Hematopoietic multipotent progenitor cell treated with erythropoietin and hydrocortisone succinate and interleukin-3 and kit ligand, for 4 days (in vitro differentiated cells): Measurements from ENCODE around the gene FREM3.
A peak's percentile ranks its signal among the peaks of the same experiment; 100 is the strongest.
"Not testable (repeated sequence)": the region's sequence is repeated elsewhere in the genome, so short reads cannot be mapped to it uniquely, and the experiment has no call there.

Source experiments
- DNase-seq: peaks from one replicate; pipeline ENCODE4 v3.0.0-alpha.2; 2015

FREM3 gene

DNA sequence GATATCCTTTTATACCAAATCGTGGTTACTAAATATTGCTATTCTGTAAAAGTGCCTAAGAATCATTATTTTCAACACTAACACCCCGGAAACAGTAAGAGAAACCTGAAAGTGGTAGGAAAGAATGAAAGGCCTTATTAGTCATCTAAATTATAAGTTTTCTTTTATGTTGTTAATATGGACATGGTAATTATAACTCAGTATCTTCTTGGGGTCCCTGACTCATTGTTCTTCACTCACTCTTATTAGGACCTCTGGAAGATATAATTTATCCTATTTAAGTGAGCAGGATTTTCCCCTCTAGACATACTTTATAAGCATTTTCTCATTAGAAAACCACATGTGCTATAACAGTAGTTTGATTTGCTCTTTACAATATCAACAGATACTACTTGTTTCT lies 136.0 kb downstream of the FREM3 start:
- no peak for DNase-seq

DNA sequence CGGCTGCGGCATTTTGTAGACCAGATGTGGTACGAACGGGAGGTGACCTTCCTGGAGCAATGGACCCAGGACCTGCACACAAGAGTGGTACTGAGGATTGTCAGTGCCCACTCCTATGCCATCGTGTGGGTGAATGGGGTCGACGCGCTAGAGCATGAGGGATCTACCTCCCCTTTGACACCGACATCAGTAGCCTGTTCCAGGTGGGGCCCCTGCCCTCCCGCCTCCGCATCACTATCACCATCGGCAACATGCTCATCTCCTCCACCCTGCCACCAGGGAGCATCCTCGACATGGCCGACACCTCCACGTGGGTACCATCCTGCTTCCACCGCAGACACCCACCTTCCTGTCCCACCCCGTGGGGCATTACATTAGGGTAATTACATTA lies 140.7 kb downstream of the FREM3 start:
- peak; percentile 25 for DNase-seq

DNA sequence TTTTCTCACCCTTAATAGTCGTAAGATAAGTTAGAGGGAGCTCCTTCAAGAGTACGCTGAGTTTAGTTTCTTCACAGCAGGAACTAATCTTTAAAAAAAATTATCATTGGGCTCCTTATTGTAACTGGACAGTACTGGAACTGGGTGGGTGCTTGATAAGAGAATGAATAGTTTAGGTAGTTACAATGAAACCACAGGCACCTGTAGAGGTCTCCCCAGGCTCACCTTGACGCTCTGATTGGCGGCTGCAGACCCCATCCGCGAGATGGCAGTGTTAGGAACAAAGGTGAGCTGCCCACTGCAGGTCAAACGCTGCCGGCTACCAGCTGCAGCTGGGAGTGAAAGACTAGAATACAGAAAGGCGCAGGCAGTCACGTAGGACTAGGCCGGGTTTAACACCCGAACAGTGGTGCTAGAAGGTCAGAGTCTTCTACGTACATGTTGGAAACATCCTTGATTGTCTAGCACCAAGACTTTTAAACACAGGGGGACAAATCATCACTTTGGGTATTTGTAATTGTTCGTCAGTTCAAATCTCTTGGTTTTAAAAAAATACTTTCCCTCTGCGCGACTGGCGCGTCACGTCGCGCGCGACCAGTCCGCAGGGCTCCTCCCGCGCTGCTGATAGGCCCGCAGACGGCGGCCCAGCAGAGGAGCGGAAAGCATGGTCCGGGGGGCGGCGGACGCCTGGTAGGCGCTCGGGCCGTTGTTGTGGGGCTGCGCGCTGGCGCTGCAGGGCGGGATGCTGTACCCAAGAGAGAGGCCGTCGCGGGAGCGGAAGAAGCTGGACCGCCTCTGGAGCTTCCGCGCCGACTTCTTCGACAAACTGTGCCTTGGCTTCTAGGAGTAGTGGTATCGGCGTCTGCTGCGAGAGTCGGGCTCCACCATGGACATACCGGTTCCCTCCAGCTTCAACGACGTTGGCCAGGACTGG lies 141.4 kb downstream of the FREM3 start:
- peak; percentile 89 for DNase-seq

DNA sequence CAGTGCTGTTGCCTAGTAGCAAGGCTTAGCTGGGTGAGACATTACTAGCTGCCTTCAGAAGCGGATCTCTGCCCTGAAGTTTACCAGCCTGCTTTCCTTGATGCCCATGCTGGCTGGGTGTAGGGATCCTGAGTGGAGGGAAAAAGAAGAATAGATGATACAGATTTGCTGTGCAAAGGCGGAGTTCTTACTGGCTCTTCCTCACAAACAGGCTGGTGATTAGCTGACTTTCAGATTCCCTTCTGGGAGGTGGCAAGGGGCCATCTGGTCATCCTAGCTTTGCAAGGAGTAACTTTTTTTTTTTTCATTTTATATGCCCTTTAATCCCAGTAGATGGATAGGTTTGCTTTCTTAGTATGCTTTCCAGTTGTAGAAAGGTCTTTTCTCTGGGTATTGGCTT lies 142.2 kb downstream of the FREM3 start:
- peak; percentile 28 for DNase-seq

DNA sequence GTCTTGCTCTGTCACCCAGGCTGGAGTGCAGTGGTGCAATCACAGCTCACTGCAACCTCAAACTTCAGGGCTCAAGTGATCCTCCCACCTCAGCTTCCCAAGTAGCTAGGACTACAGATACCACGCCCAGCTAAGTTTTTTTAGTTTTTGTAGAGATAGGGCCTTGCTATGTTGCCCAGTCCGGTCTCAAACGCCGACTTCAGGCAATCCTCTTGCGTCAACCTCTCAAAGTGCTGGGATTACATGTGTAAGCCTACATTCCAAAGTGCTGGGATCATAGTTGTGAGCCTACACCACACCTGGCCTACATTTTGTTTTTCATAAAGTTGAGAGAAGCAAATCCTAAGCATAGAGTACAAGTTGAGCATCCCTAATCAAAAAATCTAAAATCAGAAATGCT lies 144.8 kb downstream of the FREM3 start:
- no peak for DNase-seq

DNA sequence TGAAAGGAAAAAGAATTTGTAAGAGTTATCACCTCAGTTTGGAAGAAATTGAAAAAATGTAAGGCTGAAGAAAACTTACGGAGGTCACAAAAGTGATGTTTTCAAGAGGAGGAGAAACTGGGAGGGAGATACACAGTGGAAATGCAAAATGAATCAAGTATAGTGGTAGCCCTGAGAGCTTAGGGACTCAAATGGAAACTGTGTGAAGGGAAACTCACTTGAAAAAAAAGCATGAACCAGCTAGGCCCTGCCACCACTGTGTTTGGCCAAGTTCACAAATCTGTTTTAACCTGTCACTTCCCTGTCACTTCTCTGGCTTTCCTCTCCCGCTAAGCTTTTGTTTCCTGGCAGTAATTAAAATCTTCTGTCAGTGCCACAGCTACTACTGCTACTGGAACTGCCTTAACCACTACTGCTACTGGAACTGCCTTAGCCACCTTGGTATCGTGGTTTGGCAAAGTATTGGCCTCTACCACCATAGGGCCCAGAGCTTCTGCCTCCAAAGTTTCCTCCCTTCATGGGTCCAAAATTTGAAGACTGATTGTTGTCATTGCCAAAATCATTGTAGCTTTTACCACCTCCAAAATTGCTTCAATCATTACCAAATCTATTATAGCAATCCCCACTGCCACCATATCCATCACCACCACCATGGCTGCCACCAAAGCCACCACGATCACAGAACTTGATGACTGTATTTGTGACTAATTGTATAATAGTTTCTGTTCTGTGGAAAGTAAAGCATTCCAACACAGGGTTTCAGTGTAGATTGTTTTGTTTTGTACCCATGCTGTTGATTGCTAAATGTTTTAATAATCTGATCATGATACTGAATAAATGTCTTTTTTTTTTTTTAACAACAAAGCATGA lies 145.5 kb downstream of the FREM3 start:
- DNase-seq = no peak

DNA sequence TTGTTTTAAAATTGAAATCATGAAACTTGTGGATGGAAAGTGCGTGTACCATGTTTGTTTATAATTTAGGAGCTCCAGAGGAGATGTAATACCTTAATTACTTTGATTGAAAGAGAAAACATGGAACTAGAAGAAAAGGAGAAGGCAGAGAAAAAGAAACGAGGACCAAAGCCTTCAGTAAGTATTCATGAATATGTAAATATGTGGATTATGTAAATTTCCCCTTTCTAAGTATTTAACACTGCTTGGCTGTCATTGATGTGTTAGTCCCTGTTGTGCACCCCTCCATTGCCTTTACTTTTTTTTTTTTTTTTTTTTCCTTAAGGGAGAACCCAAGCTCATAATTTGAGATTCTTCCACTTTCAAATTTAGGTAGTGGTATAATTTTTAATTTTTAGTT lies 150.5 kb downstream of the FREM3 start:
- no peak for DNase-seq

DNA sequence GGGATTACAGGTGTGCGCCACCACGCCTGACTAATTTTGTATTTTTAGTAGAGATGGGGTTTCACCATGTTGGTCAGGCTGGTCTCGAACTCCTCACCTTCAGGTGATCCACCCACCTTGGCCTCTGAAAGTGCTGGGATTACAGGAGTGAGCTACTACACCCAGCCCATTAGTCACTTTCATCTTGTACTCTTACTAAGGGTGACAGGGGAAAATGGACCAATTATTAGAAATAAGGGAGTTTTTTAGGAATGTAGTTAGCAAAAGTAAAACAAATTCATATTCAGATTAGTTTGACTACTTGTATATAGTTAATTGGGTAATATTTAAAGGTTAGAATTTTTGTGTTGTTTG lies 160.8 kb downstream of the FREM3 start:
- DNase-seq = no peak

DNA sequence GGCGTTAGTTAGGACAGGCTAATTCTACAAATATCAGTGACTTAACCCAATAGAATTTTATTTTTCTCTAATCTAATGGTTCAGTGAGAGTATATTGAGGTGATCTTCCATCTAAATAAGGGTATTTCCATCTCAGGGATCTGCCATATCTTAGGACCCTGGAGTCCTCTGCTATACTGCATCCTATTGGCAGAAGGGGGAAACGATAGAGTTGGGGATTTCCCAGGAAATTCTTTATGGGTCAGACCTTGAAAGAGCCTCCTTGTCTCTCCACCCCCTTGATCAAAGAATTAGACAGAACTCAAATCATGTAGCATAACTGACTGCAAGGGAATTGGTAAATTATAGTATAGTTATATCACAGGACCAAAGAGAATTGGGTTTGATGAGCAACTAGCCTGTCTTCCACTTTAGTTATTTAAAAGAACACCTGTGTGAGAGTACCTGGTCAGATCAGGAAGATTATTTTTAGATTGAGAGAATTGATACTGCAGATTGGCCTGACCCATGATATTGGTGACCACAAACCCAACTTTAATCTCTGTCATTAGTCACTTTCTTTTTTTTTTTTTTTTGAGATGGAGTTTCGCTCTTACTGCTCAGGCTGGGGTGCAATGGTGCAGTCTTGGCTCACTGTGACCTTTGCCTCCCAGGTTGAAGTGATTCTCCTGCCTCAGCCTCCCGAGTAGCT lies 161.4 kb downstream of the FREM3 start:
- DNase-seq = no peak

DNA sequence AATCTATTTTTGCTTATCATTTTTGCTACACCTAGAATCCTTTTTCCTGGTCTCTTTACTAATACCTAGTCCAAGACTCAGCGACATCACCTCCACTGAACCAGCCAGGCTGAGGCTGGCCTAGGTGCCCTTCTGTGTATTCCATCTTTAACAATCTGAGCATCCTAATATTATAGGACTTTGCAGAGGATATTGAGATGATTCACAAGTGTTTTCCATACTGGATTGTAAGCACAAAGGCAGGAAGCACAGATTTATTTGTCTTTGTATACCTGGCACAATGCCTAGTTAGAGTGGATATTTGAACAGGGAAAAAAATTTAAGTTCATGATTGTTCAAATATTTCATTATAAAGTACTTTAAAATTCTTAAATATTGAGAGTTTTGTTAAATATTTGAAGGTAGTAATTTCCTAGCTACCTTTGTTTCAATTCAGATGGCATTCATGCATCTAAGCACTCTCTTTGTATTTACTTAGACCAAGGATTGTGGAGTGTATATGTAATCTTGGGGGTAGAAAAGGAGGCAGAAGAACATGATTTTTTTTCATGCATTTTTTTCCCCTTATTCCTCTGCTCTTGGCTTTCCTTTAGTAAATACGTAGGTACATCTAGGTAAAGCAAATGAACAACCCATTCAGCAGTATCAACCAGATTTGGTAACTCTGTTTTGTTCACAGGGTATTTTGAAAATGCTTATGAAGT lies 168.5 kb downstream of the FREM3 start:
- no peak for DNase-seq

DNA sequence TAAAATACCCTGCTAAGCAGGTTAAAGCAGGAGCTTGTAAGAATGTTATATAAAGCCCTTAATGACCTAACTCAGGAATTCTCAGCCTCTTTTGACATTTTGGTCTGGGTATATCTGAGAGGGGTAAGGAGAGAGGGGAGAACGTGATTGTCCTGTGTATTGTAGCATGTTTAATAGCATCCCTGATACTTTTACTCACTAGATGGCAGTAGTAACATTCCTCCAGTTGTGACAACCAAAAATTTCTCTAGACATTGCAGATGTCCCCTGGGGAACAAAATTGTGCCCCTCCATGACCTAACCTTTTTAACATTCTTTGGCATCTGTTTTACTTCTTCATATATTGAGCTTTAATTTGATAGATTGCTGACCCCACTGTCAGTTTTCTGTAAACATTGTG lies 169.1 kb downstream of the FREM3 start:
- peak; percentile 53 for DNase-seq

DNA sequence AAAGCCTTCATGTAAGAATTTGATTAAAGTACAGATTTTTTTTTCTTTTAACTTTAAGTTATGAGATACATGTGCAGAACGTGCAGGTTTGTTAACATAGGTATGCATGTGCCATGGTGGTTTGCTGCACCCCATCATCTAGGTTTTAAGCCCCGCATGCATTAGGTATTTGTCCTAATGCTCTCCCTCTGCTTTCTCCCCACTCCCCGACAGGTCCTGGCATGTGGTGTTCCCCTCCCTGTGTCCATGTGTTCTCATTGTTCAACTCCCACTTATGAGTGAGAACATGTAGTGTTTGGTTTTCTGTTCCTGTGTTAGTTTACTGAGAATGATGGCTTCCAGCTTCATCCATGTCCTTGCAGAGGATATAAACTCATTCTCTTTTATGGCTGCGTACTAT lies 172.4 kb downstream of the FREM3 start:
- not testable (repeated sequence) for DNase-seq
